GM19452 (cell line): ENCODE results near the gene PRDM12.

Experiments used
- ATAC-seq: cut with Tn5 transposase; IDR thresholded peaks from one replicate; pipeline ENCODE4 v1.9.1; 2021; ENCODE audit not compliant: unreplicated experiment

Gene PRDM12

DNA sequence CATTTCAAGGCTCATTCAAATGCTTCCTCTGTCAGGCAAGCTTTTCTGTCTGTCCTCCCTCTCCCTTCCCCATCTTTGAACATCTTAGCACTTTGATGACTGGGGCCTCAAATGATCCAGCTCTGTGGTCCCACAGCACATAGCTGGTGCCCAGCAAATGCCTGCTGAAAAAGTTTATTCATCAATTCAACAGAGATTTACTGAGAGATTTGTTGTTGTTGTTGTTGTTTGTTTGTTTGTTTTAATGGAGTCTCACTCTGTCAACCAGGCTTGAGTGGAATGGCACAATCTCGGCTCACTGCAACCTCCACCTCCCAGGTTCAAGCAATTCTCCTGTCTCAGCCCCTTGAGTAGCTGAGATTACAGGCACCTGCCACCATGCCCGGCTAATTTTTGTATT lies 23.2 kb downstream of the PRDM12 start:
- ATAC-seq = no peak

DNA sequence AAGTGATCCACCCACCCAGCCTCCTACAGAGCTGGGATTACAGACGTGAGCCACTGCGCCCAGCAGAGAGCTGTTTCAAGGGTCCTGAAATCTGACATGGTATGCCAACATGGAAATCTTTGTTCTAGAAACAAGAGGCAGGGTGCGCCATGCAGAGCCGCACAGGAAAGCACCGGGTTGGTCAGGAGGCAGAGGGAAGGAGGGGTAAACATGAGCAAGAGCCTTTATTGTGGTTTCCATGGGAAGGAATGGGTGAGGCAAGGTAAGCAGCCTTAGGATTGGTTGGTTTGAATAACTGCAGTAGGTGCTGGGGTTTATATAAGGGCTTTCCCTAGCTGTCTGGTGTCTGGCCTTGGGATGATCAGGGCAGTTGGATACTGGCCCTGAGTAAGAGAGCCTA lies 23.7 kb downstream of the PRDM12 start:
- no peak for ATAC-seq

DNA sequence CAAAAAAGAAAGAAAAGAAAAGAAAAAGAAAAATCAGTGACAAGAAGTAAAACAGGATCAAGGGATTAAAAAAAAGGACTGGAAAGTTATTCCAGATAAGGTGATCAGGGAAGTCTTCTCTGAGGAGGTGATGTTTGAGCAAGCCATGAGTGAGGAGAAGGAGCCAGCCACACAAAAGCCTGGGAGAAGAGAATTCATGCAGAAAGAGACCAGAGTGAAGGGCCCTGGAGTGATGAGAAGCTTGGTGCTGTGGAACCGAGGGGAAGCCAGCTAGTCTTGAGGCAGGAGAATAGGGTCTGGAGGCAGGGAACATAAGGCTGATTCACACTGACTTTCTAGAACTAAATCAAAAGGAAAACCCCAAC lies 25.2 kb downstream of the PRDM12 start:
- no peak for ATAC-seq

DNA sequence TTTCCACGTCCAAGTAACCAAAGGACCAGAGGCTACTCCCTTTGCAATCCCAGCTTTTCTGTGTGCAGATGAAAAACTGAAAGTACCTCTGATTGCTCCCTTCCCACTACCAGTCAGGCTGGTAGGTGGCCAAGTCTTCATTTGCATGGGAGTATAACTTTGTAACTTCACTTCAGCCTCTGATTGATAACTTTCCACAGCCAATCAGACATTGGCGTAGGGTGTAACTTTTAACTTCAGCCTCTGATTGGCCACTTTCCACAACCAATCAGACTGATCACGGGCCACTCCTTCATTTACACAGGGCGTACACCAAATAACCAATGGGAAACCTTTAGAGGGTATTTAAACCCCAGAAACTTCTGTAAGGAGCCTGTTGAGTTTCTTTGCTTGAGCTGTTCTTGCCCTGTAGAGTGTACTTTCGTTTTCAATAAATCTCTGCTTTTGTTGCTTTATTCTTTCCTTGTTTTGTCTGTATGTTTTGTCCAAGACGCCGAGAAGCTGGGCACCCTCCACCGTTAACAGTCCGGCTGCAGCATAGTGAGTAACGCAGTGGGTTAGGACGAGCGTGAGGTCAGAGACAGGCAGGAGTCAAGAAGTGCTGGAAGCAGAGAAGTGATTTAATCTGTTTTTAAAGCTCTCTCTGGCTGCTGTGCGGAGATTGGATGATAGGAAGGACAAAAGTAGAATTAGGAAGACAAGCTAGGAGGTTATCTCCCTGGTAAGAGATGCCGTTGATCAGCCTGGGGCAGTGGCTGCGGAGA lies 25.7 kb downstream of the PRDM12 start:
- no peak for ATAC-seq

DNA sequence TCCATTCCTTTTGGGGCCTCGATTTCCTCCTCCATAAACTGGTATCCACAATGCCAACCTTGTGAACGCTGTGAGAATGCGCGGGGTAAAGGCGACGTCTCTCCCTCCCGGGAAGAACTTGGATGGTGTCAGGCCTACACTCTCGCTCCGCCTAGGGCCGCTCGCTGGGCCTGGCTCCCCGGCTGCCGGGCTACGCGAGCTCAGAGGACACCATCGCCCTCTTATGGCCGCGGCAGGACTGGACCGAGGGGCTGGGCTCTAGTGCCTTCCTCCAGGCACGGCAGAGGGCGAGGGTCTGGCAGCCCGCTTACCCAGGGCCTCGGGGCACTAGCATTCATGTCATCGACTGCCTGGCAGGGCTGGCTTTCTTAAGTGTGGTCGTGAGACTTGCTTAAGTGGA lies 27.9 kb downstream of the PRDM12 start:
- ATAC-seq = no peak

DNA sequence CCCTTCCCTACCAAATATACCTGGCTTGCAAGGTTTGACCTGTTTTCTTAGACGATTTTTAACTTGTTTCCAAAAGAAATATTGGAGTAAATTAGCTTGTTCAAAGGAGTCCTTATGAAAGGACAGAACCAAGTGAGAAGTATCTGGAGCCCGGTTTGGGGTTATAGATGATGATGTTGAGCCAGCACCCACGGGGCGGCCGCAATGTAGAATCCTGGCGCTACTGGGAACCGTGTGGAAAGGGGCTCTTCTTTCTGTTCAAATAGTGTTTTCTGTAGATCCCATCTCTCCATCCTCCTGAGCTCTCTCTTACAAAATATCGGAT lies 28.7 kb downstream of the PRDM12 start:
- no peak for ATAC-seq

DNA sequence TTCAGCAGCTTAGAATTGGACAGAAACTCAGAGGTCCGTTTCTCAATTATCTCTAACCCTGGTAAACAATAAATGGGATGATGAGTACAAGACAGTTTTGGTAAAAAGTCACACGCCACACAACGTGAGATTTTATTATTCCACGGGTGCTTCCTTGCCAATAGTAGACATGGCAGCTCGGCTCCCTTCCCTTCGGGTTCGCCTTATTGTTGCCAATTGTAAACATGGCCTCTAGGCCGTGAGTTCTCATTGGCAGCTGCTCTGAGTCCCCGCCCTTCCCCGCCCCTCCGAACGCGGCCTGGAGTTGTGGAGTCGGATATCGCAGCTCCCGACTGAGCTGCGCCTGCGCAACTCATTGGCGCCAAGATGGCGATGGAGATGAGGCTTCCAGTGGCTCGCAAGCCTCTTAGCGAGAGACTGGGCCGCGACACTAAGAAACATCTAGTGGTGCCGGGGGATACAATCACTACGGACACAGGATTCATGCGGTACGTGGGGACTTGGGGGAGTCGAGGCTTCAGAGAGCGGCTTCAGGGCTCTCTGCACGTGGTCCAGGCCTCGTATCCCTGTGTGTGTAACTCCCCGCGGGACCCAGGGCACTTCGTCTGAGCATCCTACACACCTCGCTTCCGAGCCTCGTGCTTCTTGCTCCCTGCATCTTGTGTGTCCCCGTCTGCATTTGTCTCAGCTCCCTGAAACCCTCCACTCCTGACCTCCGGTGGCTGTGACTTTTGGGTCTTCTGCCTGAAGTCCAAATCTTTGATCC lies 29.2 kb downstream of the PRDM12 start, which contains the start of gene EXOSC2:
TSS of gene EXOSC2 (plus strand) at position 355 of the 766 bp plus-strand sequence. CDS start at position 367, 12 bp downstream.
- peak; percentile 94 for ATAC-seq

DNA sequence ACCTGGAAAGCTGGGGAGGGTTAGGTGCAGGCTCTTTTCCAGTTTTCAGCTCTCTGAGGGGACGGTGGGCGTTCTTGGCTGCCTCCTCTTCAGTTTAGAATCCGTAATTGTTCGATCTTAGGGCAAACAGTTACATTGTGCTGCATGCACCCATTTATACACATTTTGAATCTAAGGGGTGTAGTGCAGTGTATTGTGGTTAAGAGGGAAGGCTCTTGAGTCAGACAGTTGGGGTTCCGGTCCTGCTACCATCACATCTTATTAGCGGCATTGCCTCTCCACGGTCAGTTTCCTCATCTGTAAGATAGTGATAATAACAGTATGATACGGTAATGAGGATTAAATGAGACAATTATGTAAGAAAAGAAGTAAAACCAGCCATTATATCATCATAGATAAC lies 29.8 kb downstream of the PRDM12 start:
- no peak for ATAC-seq

DNA sequence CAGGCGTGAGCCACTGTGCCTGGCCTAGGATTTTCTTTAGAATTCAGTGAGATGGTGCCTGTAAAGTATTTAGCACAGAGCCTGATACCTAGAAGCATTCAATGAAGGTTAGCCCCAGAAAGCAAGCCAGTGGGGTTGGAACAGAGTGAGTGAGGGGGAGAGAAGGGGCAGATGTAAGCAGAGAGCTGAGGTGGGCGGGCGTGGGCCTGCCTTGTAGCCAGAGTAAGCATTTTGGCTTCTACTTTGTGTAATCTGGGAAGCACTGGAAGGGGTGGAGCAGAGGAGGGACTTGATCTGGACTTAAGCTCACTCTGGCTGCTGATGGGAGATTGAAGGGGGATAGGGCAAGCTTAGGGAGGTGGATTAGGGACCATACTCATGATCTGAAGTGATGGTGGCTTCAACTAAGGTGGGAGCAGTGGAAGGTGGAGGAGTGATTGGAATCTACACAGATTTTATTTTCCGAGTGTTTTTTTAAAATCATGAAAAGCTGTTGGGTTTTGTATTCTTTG lies 31.8 kb downstream of the PRDM12 start:
- ATAC-seq = no peak

DNA sequence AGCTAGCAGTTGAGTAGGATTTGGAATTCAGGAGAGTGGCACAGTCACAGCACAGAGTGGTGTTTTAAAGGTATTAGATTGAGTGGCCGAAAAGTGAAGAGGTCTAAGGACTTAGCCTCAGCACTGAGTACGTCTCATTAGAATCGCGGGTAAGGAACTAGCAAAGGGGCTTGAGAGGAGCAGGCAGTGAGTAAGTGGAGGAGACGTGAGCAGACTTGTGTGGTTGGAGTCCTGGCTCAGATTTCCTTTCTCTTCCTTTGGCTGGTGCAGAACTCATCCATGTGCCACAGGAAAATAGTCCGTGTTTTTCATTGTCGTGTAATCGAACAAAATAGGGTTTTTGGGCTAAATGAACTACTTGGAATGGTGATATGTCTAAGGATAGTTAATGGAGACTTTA lies 32.6 kb downstream of the PRDM12 start:
- no peak for ATAC-seq

DNA sequence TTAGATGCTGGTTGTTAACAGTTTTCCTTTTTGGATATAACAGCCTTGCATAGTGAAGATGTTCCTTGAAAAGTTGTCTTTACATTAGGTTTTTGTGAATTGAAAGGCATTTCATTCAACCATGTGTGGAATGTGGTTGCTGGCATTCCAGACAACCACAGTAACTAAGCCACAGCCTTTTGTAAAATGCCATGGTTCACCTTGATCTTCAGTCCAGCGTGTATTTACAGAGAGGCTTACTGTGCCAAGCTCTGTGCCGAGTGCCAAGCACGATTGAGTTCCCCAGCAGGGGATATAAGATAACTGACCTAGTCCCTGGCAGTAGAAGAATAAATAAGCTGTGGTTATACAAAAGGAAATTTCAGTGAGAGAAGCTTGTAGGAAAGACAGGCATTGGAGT lies 34.1 kb downstream of the PRDM12 start:
- ATAC-seq = no peak

DNA sequence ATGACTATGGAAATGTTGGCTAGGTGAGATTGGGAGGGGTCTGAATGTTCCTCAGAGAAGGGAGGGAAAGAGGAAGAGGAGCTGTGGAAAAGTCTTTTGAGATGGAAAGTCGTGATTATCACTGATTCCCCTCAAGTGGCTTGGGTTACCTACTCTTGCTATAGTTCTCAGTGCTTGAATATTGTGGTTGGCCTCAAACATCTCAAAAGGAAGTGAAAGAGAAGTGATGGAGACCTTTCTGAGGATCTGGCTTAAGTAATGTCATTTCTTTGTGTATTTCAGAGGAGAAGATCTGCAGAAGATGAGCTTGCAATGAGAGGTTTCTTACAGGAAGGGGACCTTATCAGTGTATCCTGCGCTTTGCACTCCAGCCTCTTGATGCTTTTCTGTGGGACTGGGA lies 34.7 kb downstream of the PRDM12 start:
- no peak for ATAC-seq

DNA sequence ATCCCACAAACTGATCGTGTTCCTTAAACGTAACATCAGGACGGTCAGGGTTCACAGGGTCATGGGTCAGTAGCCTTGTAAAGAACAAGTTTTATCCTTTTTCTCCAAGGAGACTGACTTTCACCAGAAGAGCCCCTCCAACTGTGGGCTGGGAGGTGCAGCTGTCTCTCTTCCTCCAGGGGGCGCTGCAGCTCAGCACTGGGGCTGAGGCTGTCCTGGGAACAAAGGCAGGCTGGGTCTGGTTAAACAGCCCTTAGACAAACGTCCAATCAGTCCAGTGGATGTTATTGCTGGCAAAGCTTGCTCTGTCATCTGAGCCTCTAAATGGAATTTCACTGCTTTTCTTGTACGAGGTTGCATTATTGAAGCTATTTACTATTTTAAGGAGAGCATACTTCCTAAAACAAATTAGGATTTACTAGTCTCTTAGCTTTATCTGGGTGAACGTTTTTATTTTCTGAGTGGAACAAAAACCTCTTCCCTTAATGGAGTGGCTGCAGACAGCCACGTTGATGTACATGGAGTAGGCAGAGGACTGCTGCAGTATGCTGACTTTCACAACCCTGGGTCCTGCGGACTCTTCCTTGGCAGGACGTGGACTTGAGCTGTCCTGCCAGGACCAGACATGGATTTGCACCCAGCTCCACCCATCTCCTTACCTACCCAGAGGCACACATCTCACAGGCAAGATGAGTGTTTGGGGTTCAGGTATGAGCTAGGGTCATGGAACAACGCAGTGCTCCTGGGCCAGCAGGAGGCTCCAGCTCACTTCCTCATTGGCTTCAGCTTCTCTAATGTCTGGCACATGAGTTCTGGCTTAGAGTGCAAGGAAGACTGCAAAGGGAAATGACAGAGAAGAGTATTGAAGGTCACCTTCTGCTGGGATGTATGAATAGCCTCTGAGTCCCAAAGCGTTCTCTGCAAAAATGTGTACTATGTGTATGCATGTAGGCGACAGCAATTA lies 36.9 kb downstream of the PRDM12 start:
- no peak for ATAC-seq

DNA sequence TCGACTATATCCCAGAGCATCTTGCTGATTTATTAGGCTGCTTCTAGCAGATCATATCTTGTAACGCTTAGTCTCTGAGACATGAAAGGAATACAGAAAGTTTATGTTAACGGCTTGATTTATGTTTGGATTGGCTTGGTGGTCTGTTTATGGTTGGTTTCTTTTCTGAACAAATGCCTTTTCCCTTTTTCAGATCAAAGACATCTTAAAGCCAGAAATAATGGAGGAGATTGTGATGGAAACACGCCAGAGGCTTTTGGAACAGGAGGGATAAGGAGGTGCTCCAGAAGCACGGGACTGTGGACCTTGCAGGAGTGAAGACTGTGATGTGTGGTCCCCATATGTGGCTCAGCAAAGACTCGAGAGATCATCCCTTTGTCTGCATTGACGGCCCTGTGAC lies 39.1 kb downstream of the PRDM12 start:
- ATAC-seq = no peak

DNA sequence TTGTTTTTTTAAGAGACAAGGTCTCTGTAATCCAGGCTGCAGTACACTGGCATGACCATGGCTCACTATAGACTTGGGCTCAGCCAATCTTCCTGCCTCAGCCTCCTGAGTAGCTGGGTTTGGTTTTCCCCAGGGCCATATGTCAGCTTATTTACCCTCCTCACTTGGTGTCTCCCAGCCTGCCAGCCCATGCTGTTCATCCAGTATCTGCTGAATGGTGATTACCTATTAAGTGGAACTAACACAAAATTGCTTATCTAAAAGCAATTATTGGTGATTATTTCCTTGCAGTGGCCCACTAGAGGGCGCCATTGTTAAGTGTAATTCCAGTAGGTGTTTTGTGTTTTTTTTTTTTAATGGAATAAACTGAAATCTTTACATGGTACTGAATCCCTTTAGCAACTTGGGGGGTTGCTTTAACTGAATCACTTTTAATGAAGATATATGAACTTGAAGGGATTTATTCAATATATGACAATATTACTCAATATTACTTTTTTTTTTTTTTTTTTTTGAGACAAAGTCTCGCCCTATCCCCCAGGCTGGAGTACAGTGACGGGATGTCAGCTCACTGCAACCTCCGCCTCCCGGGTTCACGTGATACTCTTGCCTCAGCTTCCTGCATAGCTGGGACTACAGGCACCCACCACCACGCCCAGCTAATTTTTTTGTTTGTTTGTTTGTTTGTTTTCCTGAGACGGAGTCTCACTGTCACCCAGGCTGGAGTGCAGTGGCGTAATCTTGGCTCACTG lies 43.0 kb downstream of the PRDM12 start:
- no peak for ATAC-seq

DNA sequence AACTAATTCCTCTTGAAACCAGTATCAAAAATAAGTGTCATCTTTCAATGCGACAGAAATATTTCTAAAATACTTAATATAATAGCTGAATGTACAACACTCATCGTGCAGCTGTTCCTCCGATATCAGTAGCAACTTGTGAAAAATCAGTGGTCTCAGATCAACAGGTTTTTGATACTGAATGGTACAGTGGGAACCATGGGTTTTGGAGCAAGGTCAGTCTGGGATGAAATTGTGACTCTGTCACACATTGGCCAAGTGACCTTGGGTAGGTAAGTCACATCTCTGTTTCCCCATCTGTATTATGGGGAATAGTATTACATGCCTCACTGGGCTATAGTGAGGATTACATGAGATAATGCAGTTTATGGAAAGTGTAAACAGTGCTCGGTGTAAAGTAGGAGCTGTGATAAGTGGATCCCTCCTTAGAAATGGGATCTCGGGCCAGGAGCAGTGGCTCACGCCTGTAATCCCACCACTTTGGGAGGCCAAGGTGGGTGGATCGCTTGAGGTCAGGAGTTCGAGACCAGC lies 46.5 kb downstream of the PRDM12 start:
- ATAC-seq = no peak

DNA sequence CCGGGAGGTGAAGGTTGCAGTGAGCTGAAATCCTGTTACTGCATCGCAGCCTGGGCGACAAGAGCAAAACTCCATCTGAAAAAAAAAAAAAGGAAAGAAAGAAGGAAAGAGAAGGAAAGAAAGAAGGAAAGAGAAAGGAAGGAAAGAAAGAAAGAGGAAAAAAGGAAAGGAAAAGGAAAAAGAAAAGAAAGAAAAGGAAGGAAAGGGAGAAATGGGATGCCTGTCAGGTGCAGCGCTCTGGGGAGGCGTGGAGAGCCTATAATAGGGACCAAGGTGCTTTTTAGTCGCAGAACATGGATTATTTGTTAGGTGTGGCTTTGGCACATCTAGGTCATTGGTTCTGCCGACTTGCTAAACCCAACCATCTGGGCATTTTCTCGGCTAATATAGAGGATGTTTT lies 47.1 kb downstream of the PRDM12 start:
- no peak for ATAC-seq

DNA sequence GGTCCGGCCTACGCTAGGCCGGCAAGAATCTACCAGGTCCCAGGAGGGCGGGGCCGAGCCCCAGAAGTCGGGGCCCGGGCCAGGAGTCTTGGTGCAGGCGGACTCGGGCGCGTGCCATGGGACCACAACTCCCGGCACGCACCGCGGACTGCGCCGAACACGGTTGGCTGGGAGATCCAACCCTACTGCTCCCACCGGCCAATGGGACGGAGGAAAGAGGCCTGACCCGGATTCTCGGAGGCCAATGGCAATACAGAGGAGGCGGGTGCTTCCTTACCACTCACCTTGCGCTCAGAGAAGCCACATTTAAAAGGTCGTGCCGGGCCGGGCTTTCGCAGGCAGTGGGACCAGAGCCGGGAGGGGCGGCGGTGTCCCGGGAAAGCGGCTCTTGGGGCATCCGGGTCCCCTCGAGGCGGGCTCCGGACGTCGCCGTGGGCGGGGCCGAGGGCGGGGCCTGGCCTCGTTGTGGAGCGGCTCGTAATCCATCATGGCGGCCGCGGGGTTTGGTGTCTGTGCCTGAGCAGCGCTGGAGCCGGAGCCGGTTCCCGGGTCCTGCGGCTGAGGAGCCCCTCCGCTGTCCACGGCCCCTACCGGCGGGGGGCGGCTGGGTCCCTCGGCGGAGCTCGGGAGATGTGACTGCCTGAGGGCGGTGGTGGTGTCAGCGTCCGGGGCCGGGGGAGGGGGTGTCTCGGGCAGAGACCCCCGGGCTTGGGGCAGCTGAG lies 48.3 kb downstream of the PRDM12 start:
- ATAC-seq = peak; percentile 90

DNA sequence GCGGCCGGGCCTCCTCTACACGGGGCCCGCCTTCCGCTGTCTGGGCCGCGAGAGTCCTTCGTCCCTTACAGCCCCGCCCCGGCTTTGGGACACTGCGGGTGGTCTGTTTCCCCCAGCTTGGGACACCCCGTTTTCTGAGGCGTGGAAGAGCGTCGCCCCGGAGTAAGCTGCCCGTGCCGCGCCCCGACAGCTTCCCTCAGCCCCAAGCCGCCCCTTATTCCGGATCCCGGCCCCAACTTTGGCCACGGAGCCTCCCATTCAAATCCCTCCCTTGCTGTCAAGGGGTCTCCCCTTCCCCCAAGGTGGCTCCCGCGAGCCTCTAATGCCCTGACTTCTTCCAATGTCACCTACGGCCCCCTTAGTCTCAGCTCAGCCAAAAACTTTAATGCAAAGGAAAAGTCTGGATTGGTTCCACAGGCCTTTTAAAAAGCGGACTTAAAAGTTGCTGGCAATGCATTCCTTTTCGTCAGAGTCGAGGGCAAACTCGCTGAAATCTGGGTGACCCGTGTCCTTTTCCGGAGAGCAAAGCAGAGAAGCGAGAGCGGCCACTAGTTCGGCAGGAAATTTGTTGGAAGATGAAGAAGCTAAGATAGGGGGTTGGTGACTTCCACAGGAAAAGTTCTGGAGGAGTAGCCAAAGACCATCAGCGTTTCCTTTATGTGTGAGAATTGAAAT lies 49.0 kb downstream of the PRDM12 start:
- no peak for ATAC-seq
